ENCODE results near the gene ING4.

- TF ChIP-seq ZNF639 (CRISPR knock-in tag; conservative IDR thresholded peaks at IDR 0.05) (no peak), POLR2A (IDR thresholded peaks at IDR 0.05; ENCODE audit: insufficient read depth in 1 of 2, low read depth in 2 of 2, low read length in 2 of 2) (no peak), CTCF (CRISPR knock-in tag; IDR thresholded peaks at IDR 0.05) (no peak), TP53 (CRISPR knock-in tag; conservative IDR thresholded peaks at IDR 0.05) (no peak), KAT7 (CRISPR knock-in tag; IDR thresholded peaks at IDR 0.05; ENCODE audit: borderline replicate concordance) (no peak), ZNF281 (CRISPR knock-in tag; IDR thresholded peaks at IDR 0.05; ENCODE audit: borderline replicate concordance) (no peak), KLF13 (CRISPR knock-in tag; IDR thresholded peaks at IDR 0.05) (no peak), ZNF235 (CRISPR knock-in tag; IDR thresholded peaks at IDR 0.05; ENCODE audit: borderline replicate concordance) (no peak), AFF4 (CRISPR knock-in tag; IDR thresholded peaks at IDR 0.05) (no peak), CREB1 (IDR thresholded peaks at IDR 0.05) (no peak), CREB1 (CRISPR knock-in tag; IDR thresholded peaks at IDR 0.05) (no peak), SETDB1 (CRISPR knock-in tag; IDR thresholded peaks at IDR 0.05; ENCODE audit: borderline replicate concordance) (no peak), E2F1 (CRISPR knock-in tag; IDR thresholded peaks at IDR 0.05) (no peak), MNT (IDR thresholded peaks at IDR 0.05) (no peak)
Measured at GRCh38 chr12:6631549-6631961, 31.4 kb downstream of the ING4 start.
